Activated T-cell treated with anti-CD3 and anti-CD28 coated beads, Interleukin-2, amount 50 U/mL, for 48 hours (primary cell): Measurements from ENCODE around the gene PTN.
"Not testable (repeated sequence)": the region's sequence is repeated elsewhere in the genome, so short reads cannot be mapped to it uniquely, and the experiment has no call there.

Experiments
- DNase-seq, 2 experiments: peaks; one replicate each; pipeline ENCODE4 v3.0.0-alpha.2; 2020

Gene PTN

DNA sequence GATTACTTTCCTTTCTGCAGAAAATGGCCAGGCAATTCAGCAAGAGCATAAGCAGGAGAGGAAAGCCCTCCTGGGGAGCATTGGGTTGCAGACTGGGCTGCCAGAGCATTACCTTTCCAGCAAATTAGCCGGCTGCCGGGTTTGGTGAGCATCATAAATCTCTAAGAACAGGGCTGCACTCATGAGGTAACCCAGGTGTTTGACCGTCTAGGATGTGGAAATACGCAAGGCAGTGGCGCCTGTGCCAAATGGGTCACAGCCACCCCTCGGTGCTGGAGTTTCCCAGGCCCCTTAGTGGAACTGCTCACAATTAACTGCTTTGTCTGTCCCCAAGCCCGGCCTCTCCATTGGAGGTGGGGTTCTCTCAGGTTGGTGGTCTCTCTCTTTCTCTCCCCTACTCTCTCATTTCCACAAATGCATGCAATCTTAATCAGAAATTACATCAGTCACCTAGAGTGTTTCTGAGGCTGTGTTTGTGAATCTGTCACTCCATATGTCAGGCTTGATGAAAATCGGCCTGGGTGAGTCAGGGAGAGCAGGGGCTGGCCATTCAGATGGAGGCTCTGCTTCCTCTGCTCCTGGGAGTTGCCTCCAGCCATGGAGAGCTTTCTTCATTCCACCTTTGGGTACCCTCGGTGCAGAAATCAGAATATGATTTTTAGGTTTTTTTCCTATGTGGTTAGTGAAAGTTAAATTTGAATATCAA lies 26.7 kb downstream of the PTN start:
- DNase-seq: no peak

DNA sequence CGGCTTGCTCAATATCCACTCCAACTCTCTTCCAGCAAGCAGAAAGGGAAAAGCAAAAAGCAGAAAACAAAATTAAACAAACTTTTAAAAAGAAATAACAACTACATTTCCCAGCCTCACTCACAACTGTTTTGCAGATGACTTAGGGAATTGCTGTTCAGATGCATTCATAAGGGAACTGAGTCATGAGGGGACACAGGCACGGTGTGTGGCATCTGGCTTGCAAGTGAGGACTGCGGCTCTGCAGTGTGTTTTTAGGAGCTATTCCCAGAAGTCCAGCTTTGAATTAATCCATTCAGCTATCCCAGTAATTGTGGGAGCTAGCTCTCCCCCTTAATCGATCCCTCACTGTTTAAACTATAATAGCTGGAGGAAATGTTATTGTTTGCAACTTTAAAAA lies 30.3 kb downstream of the PTN start:
- DNase-seq: no peak

DNA sequence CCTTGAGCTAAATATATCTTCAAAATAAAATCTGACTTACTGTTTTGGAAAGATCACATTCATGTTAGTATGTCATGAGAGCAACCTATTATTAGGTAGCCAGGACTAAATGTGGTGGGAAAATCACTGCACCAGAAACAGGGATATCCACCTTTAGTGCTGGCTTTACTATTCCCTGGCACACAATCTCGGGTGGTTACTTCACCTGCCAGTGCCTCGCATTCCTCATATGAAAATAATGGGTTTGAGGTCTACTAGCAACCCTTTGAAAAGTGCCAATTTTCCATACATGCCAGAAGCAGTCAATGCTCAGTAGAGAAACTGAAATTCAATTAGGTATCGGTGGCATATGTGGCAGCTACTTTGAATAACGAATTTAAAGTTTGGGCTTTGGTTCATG lies 36.8 kb downstream of the PTN start:
- no peak for DNase-seq

GRCh38 chr7:137305901-137306621 lies 37.5 kb downstream of the PTN start:
- DNase-seq: no peak

DNA sequence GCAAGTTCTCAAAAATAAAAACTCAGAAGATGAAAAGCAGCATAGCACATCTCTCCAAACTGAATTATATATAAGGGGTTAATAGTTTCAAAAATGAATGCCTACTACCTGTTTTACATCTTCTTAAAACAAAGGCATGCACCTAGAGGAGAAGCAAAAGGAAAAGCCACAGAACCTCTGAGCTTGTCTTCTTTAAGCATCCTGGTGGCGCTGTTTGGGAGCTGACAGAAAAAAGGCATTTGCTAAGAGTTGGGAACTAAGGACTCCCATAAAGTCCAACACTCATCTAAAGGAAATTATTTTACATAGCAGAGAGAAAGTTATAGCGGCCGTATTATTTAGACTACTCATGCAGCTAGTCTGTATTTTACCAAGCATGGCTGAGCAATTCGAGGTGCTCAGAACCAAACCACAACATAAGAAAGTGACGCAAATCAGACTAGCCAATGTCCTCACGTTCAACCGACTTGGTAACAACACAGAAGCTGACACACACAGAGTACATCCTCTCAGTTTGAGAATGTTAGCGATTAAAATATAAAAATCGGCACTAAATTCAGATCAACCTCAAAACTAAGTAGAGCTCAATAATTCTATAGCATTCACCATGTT lies 38.8 kb downstream of the PTN start:
- DNase-seq: no peak

GRCh38 chr7:137304165-137304564 lies 39.4 kb downstream of the PTN start:
- DNase-seq: no peak

GRCh38 chr7:137302081-137302480 lies 41.5 kb downstream of the PTN start:
- DNase-seq: no peak

- DNase-seq: no peak
Measured at GRCh38 chr7:137298464-137298794, 45.1 kb downstream of the PTN start.

DNA sequence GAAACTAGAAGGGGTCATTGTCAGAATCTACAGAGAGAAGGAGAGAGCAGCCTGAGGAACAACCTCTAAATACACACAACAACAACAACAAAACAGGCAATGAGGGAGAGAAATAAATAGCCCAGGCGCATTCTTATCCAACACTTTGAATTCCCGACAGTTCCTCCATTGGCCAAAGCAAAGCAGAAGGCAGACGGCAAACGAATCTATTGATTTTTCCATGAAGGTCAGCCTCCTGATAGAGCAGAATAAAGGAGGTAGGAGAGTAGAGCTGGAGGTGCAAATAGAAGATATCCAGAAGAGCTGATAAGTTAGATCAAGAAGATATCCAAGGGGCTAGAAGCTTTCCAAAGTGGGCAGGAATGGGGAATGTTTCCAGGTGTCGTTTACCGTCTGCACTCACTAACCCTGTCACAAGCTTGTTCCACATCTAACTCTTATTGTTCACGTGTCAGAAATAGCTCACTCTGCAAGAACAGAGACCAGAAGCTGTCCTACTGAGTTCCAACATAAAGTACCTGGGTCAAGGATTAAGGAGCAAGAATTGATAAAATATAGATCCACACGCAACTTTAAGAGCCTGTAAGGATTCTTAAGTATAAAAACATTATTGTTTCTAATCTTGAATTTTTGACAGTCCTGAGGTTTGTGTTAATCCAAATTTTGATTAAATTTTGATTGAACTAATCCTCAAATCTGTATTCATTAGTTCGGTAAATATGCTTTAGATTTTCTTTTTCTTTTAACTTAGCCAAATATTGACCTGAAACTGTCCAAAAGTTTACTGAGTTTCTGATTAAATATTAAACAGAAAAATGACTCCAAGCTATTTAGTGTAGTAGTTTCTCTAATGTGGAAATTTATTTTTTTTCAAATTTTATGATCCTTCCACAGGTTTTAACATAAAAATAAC lies 45.7 kb downstream of the PTN start:
- DNase-seq: no peak

GRCh38 chr7:137296576-137296975 lies 47.0 kb downstream of the PTN start:
- no peak for DNase-seq

GRCh38 chr7:137295739-137296324 lies 47.7 kb downstream of the PTN start:
- no peak for DNase-seq

- DNase-seq: no peak
Measured at GRCh38 chr7:137289101-137289500, 54.4 kb downstream of the PTN start.

GRCh38 chr7:137287651-137288258 lies 55.8 kb downstream of the PTN start:
- DNase-seq: no peak

DNA sequence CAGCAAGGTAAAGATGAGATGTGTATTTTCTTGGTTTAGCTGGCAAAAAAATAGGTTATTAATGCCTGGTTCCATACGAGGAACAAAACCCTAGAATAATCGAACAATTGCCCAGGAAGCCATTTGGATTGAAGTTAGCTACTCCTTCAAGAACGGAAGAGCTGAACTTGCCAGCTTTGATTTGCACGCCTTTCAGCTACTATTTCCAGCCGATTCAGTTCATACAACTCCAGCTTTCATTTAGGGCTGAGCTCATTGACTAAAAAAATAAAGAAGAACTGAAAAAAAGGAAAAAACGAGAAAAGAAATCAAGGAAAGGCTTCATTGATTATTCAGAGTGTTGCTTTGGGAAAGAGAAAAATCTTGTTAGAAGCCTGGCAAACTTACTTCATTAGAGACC lies 60.4 kb downstream of the PTN start:
- DNase-seq: no peak

DNA sequence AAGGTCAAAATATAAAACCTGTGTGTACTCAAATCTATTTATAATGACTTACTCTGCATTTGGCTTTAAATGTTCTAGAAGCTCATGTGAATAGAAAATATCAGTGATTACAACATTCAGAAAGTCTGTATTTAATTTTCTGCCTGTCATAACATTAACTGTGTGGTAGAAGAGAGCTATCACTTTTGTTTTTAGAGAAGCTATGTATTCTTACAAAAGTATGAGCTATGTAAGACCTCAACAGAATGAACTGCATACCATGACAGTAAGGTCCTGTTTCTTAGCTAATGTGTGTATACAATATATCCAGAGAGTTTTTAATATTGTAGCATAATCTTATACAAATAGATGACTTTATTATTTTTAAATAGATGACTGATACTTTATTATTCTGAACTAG lies 61.5 kb downstream of the PTN start:
- DNase-seq: no peak

- DNase-seq: no peak
Measured at GRCh38 chr7:137276189-137276588, 67.3 kb downstream of the PTN start.

GRCh38 chr7:137272249-137272648 lies 71.3 kb downstream of the PTN start:
- DNase-seq: no peak

- DNase-seq: no peak
Measured at GRCh38 chr7:137269240-137269639, 74.3 kb downstream of the PTN start.

- DNase-seq: not testable (repeated sequence)
Measured at GRCh38 chr7:137268001-137268865, 75.3 kb downstream of the PTN start.

DNA sequence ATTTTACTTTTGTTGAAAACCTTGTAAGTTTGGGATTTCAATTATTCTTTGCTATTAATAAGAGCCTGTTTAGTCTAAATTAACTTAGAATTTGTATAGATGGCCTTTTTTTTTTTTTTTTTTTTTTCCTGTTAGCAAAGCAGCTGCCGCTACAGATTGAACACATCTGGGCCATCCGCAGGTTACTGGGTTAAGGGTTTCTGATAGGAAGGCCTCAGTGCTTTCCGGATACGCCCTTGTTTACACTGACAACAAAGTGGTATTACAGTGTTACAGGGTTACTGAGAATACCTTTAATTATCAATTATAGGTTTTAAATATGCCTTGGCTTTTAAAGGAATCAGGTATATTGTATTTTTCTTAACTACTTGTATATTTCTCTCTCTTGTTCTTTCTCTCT lies 76.8 kb downstream of the PTN start:
- DNase-seq: no peak

GRCh38 chr7:137265480-137265879 lies 78.1 kb downstream of the PTN start:
- DNase-seq: not testable (repeated sequence)
